ENCODE measurements around the gene GSK3B.
A peak's percentile ranks its signal among the peaks of the same experiment; 100 is the strongest.
"Not testable (repeated sequence)": the region's sequence is repeated elsewhere in the genome, so short reads cannot be mapped to it uniquely, and the experiment has no call there.

Gene GSK3B

GRCh38 chr3:119990888-119991287 is 103.4 kb downstream of the GSK3B start:
- no peak for TF ChIP-seq CTCF (IDR thresholded peaks at IDR 0.05; ENCODE audit: unreplicated experiment in 3 of 3)
- Mint-ChIP-seq H3K36me3 (ENCODE audit: low read depth) (peaks cover 53% of the 10 kb centered on the region), H3K27ac (no peak overlapping the region), H3K27me3 (ENCODE audit: low read depth) (no peaks in the 10 kb centered on the region), H3K4me3 (no peak overlapping the region), H3K4me1 (peaks cover 5% of the 10 kb centered on the region), H3K9me3 (peaks cover 32% of the 10 kb centered on the region)

- H3K36me3 Mint-ChIP-seq (ENCODE audit: low read depth) = peaks cover 61% of the 10 kb centered on the region
- no peak overlapping the region for H3K4me3 Mint-ChIP-seq
- no peaks in the 10 kb centered on the region for H3K27me3 Mint-ChIP-seq (ENCODE audit: low read depth)
- H3K9me3 Mint-ChIP-seq = peaks cover 40% of the 10 kb centered on the region
- H3K4me1 Mint-ChIP-seq = peaks cover 5% of the 10 kb centered on the region
- no peak overlapping the region for H3K27ac Mint-ChIP-seq
- TF ChIP-seq CTCF (IDR thresholded peaks at IDR 0.05; ENCODE audit: unreplicated experiment in 3 of 3) = no peak
Observed at GRCh38 chr3:119989981-119990655, 104.1 kb downstream of the GSK3B start.

GRCh38 chr3:119986812-119987211 is 107.4 kb downstream of the GSK3B start:
- not testable (repeated sequence) for H3K27ac Mint-ChIP-seq; H3K4me3 Mint-ChIP-seq; H3K4me1 Mint-ChIP-seq; H3K27me3 Mint-ChIP-seq (ENCODE audit: low read depth)
- Mint-ChIP-seq H3K9me3 (peaks cover 71% of the 10 kb centered on the region), H3K36me3 (ENCODE audit: low read depth) (peaks cover 77% of the 10 kb centered on the region)

- Mint-ChIP-seq H3K27me3 (ENCODE audit: low read depth) (no peaks in the 10 kb centered on the region), H3K4me3 (no peak overlapping the region), H3K27ac (no peak overlapping the region), H3K4me1 (peaks cover 10% of the 10 kb centered on the region), H3K9me3 (peaks cover 48% of the 10 kb centered on the region), H3K36me3 (ENCODE audit: low read depth) (peaks cover 93% of the 10 kb centered on the region)
- TF ChIP-seq CTCF (IDR thresholded peaks at IDR 0.05; ENCODE audit: unreplicated experiment in 3 of 3) = no peak
Observed at GRCh38 chr3:119981386-119981785, 112.9 kb downstream of the GSK3B start.

GRCh38 chr3:119978554-119979208 is 115.6 kb downstream of the GSK3B start:
- Mint-ChIP-seq H3K4me3 (no peak overlapping the region), H3K27ac (peak overlapping the region in 1 of 3 experiments; percentile 4), H3K27me3 (ENCODE audit: low read depth) (no peaks in the 10 kb centered on the region), H3K4me1 (peaks cover 10% of the 10 kb centered on the region), H3K36me3 (ENCODE audit: low read depth) (peaks cover 87% of the 10 kb centered on the region), H3K9me3 (peaks cover 24% of the 10 kb centered on the region)
- TF ChIP-seq CTCF (IDR thresholded peaks at IDR 0.05; ENCODE audit: unreplicated experiment in 3 of 3) = no peak

GRCh38 chr3:119977353-119977752 is 116.9 kb downstream of the GSK3B start:
- Mint-ChIP-seq H3K36me3 (ENCODE audit: low read depth) (peaks cover 82% of the 10 kb centered on the region), H3K9me3 (peaks cover 15% of the 10 kb centered on the region), H3K4me1 (peaks cover 10% of the 10 kb centered on the region), H3K27ac (peak overlapping the region in 1 of 3 experiments; percentile 31), H3K4me3 (no peak overlapping the region), H3K27me3 (ENCODE audit: low read depth) (no peaks in the 10 kb centered on the region)
- TF ChIP-seq CTCF (IDR thresholded peaks at IDR 0.05; ENCODE audit: unreplicated experiment in 3 of 3) = no peak

Measured in nephron (organoid).